Measurements from ENCODE around the gene EPHB1.
A peak's percentile ranks its signal among the peaks of the same experiment; 100 is the strongest.

The EPHB1 gene

GRCh38 chr3:134795746-134796280, 753 bp downstream of the EPHB1 start:
- Histone ChIP-seq H2BK120ac (ENCODE audit: low read depth, low read length) (no peak overlapping the region), H3K14ac (ENCODE audit: low read length in 2 of 2) (no peak overlapping the region), H4K8ac (ENCODE audit: low read length) (no peak overlapping the region), H2AK5ac (ENCODE audit: low read length, severe bottlenecking) (no peak overlapping the region), H2AFZ (ENCODE audit: low read depth, low read length) (no peak overlapping the region), H4K91ac (ENCODE audit: low read length) (no peak overlapping the region), H3K4ac (ENCODE audit: low read depth in 1 of 2, low read length in 2 of 2) (no peak overlapping the region), H3K23ac (ENCODE audit: low read length in 2 of 2) (no peak overlapping the region), H3K9ac (ENCODE audit: low read length) (peak overlapping the region; percentile 71), H2BK15ac (ENCODE audit: low read depth, poor library complexity, severe bottlenecking) (no peak overlapping the region), H3K4me2 (ENCODE audit: low read length, poor library complexity, severe bottlenecking) (peak overlapping the region; percentile 96), H2BK5ac (ENCODE audit: low read depth, low read length, poor library complexity, severe bottlenecking) (no peak overlapping the region), H2BK12ac (ENCODE audit: low read length in 2 of 2) (no peak overlapping the region), H3K9me3 (ENCODE audit: control insufficient read depth, low read length) (no peaks in the 10 kb centered on the region), H3K36me3 (ENCODE audit: control insufficient read depth in 1 of 2, insufficient read depth in 2 of 2, low read depth in 1 of 2, low read length in 2 of 2) (no peaks in the 10 kb centered on the region), H3K27me3 (ENCODE audit: control insufficient read depth in 1 of 2, insufficient read depth in 1 of 2, low read length in 2 of 2) (peaks cover 11 to 45% of the 10 kb centered on the region in 2 experiments), H3K27ac (ENCODE audit: low read length, poor library complexity, severe bottlenecking) (no peak overlapping the region), H3K4me1 (ENCODE audit: control insufficient read depth, insufficient read depth, low read depth, low read length) (peaks cover 32% of the 10 kb centered on the region), H3K18ac (ENCODE audit: low read depth in 1 of 2, low read length in 2 of 2) (no peak overlapping the region), H3K4me3 (ENCODE audit: insufficient read depth in 1 of 2, low read depth in 1 of 2, low read length in 2 of 2) (peak overlapping the region; percentile 73 to 84), H3K79me1 (replicated peaks; ENCODE audit: low read length, poor library complexity, severe bottlenecking) (peaks cover 6% of the 10 kb centered on the region)
- 2% methylated on average over 41 of the region's 50 CpGs for WGBS
- peak; percentile 23 for DNase-seq

- no peak overlapping the region for H2BK5ac ChIP-seq (ENCODE audit: low read depth, low read length, poor library complexity, severe bottlenecking)
- no peak overlapping the region for H4K91ac ChIP-seq (ENCODE audit: low read length)
- WGBS, result 2% methylated on average over 42 of the region's 61 CpGs
These were observed 1.4 kb downstream of the EPHB1 start for GRCh38 chr3:134796281-134797056.

GRCh38 chr3:134797057-134797740, 2.1 kb downstream of the EPHB1 start:
- no peak overlapping the region for H2BK120ac ChIP-seq (ENCODE audit: low read depth, low read length)
- peak overlapping the region; percentile 96 for H3K4me2 ChIP-seq (ENCODE audit: low read length, poor library complexity, severe bottlenecking)
- no peak for DNase-seq
- H3K23ac ChIP-seq (ENCODE audit: low read length in 2 of 2), result no peak overlapping the region
- no peak overlapping the region for H2AFZ ChIP-seq (ENCODE audit: low read depth, low read length)
- H3K27me3 ChIP-seq (ENCODE audit: control insufficient read depth in 1 of 2, insufficient read depth in 1 of 2, low read length in 2 of 2), result peaks cover 11 to 45% of the 10 kb centered on the region in 2 experiments
- no peaks in the 10 kb centered on the region for H3K9me3 ChIP-seq (ENCODE audit: control insufficient read depth, low read length)
- no peak overlapping the region for H4K91ac ChIP-seq (ENCODE audit: low read length)
- H3K4me1 ChIP-seq (ENCODE audit: control insufficient read depth, insufficient read depth, low read depth, low read length), result peaks cover 32% of the 10 kb centered on the region
- no peak overlapping the region for H2BK12ac ChIP-seq (ENCODE audit: low read length in 2 of 2)
- H2BK15ac ChIP-seq (ENCODE audit: low read depth, poor library complexity, severe bottlenecking), result no peak overlapping the region
- no peaks in the 10 kb centered on the region for H3K36me3 ChIP-seq (ENCODE audit: control insufficient read depth in 1 of 2, insufficient read depth in 2 of 2, low read depth in 1 of 2, low read length in 2 of 2)
- no peak overlapping the region for H3K18ac ChIP-seq (ENCODE audit: low read depth in 1 of 2, low read length in 2 of 2)
- no peak overlapping the region for H2BK5ac ChIP-seq (ENCODE audit: low read depth, low read length, poor library complexity, severe bottlenecking)
- H3K14ac ChIP-seq (ENCODE audit: low read length in 2 of 2), result no peak overlapping the region
- H3K9ac ChIP-seq (ENCODE audit: low read length), result peak overlapping the region; percentile 71
- H3K4ac ChIP-seq (ENCODE audit: low read depth in 1 of 2, low read length in 2 of 2), result no peak overlapping the region
- H4K8ac ChIP-seq (ENCODE audit: low read length), result no peak overlapping the region
- no peak overlapping the region for H3K27ac ChIP-seq (ENCODE audit: low read length, poor library complexity, severe bottlenecking)
- peaks cover 6% of the 10 kb centered on the region for H3K79me1 ChIP-seq (replicated peaks; ENCODE audit: low read length, poor library complexity, severe bottlenecking)
- H3K4me3 ChIP-seq (ENCODE audit: insufficient read depth in 1 of 2, low read depth in 1 of 2, low read length in 2 of 2), result peak overlapping the region; percentile 73 to 84
- no peak overlapping the region for H2AK5ac ChIP-seq (ENCODE audit: low read length, severe bottlenecking)
- 12% methylated on average over 33 of the region's 33 CpGs for WGBS

More at GRCh38 chr3:134796281-134797056, 1.4 kb downstream of the EPHB1 start:
- DNase-seq, result peak; percentile 8
- Histone ChIP-seq H3K27ac (ENCODE audit: low read length, poor library complexity, severe bottlenecking) (no peak overlapping the region), H3K79me1 (replicated peaks; ENCODE audit: low read length, poor library complexity, severe bottlenecking) (peaks cover 6% of the 10 kb centered on the region), H3K23ac (ENCODE audit: low read length in 2 of 2) (no peak overlapping the region), H3K18ac (ENCODE audit: low read depth in 1 of 2, low read length in 2 of 2) (no peak overlapping the region), H3K4ac (ENCODE audit: low read depth in 1 of 2, low read length in 2 of 2) (no peak overlapping the region), H3K4me1 (ENCODE audit: control insufficient read depth, insufficient read depth, low read depth, low read length) (peaks cover 32% of the 10 kb centered on the region), H2AK5ac (ENCODE audit: low read length, severe bottlenecking) (no peak overlapping the region), H3K9me3 (ENCODE audit: control insufficient read depth, low read length) (no peaks in the 10 kb centered on the region), H3K36me3 (ENCODE audit: control insufficient read depth in 1 of 2, insufficient read depth in 2 of 2, low read depth in 1 of 2, low read length in 2 of 2) (no peaks in the 10 kb centered on the region), H3K27me3 (ENCODE audit: control insufficient read depth in 1 of 2, insufficient read depth in 1 of 2, low read length in 2 of 2) (peaks cover 11 to 45% of the 10 kb centered on the region in 2 experiments), H3K4me2 (ENCODE audit: low read length, poor library complexity, severe bottlenecking) (peak overlapping the region; percentile 96), H2BK120ac (ENCODE audit: low read depth, low read length) (no peak overlapping the region), H3K4me3 (ENCODE audit: insufficient read depth in 1 of 2, low read depth in 1 of 2, low read length in 2 of 2) (peak overlapping the region; percentile 73 to 84), H3K9ac (ENCODE audit: low read length) (peak overlapping the region; percentile 71), H2AFZ (ENCODE audit: low read depth, low read length) (no peak overlapping the region), H2BK12ac (ENCODE audit: low read length in 2 of 2) (no peak overlapping the region), H2BK15ac (ENCODE audit: low read depth, poor library complexity, severe bottlenecking) (no peak overlapping the region), H3K14ac (ENCODE audit: low read length in 2 of 2) (no peak overlapping the region), H4K8ac (ENCODE audit: low read length) (no peak overlapping the region)
